IMR-90 (cell line): ENCODE data around the gene PSENEN. TPM values are rescaled to one million over a fixed set of nuclear protein-coding genes. Genes with fewer than 3 reads are reported as not detected.

Source experiments
- ATAC-seq: fragments of 200-7000 bp; cut with Tn5 transposase; 2 replicates; pipeline ENCODE4 v1.9.1; 2020; ENCODE audit warnings: low read depth, mild to moderate bottlenecking, moderate library complexity
- BruUV-seq: library from RNA; stranded (reverse); fragments of 400-500 nt; replicated peaks from 2 replicates; lab custom pipeline; 2021; lab: Mats Ljungman, UMichigan
- CTCF ChIA-PET: fragments of 300-600 bp; formaldehyde crosslinking; extraction: SDS; loops from one replicate; lab custom pipeline; 2021; ENCODE audit warnings: antibody characterized with exemption; lab: Yijun Ruan, JAX
- POLR2A ChIA-PET: fragments of 300-600 bp; sonication (Branson Sonifier 250); formaldehyde crosslinking; loops from one replicate; lab custom pipeline; 2022; ENCODE audit warnings: antibody characterized with exemption; ENCODE audit not compliant: unreplicated experiment; lab: Charles Lee
- DNase-seq: peaks from one replicate; pipeline ENCODE4 v3.0.0; 2013
- H2AFZ ChIP-seq: replicated peaks from 2 replicates; pipeline ENCODE3; 2013; ENCODE audit warnings: low read length, mild to moderate bottlenecking; ENCODE audit not compliant: poor library complexity
- H2AK5ac ChIP-seq: 2 replicates; pipeline ENCODE4 v1.6.1; 2013; ENCODE audit warnings: low read depth, low read length, inconsistent platforms
- H2AK9ac ChIP-seq: replicated peaks from 2 replicates; pipeline ENCODE3; 2013; ENCODE audit warnings: mild to moderate bottlenecking, low read depth, low read length, moderate library complexity; ENCODE audit not compliant: poor library complexity
- H2BK120ac ChIP-seq: 2 replicates; pipeline ENCODE4 v1.6.1; 2013; ENCODE audit warnings: low read depth, low read length, inconsistent platforms
- H2BK15ac ChIP-seq: 3 replicates; pipeline ENCODE4 v1.6.1; 2013; ENCODE audit warnings: low read depth, low read length, inconsistent platforms
- H2BK20ac ChIP-seq: 2 replicates; pipeline ENCODE4 v1.6.1; 2013; ENCODE audit warnings: low read depth, mild to moderate bottlenecking, inconsistent platforms, low read length, moderate library complexity
- H2BK5ac ChIP-seq: 2 replicates; pipeline ENCODE4 v1.6.1; 2013; ENCODE audit warnings: mild to moderate bottlenecking, low read depth, low read length, inconsistent platforms; ENCODE audit not compliant: poor library complexity, severe bottlenecking
- H3K14ac ChIP-seq: replicated peaks from 2 replicates; pipeline ENCODE4 v1.6.1; 2013; ENCODE audit warnings: low read depth, low read length, inconsistent platforms
- H3K18ac ChIP-seq: 2 replicates; pipeline ENCODE4 v1.6.1; 2013; ENCODE audit warnings: low read depth, low read length, control low read depth
- H3K23ac ChIP-seq: 2 replicates; pipeline ENCODE4 v1.6.1; 2013; ENCODE audit warnings: low read depth, low read length, inconsistent platforms
- H3K27ac ChIP-seq: 2 replicates; pipeline ENCODE4 v1.5.1; 2013; ENCODE audit warnings: mild to moderate bottlenecking, control low read depth, low read length; ENCODE audit not compliant: insufficient read depth
- H3K27me3 ChIP-seq: 2 replicates; pipeline ENCODE4 v1.6.1; 2013; ENCODE audit warnings: low read length; ENCODE audit not compliant: control insufficient read depth, insufficient read depth
- H3K36me3 ChIP-seq: 2 replicates; pipeline ENCODE4 v1.6.1; 2013; ENCODE audit warnings: low read length, mixed read lengths; ENCODE audit not compliant: control insufficient read depth, insufficient read depth
- H3K4ac ChIP-seq: 2 replicates; pipeline ENCODE4 v1.6.1; 2013; ENCODE audit warnings: low read depth, low read length, inconsistent platforms
- H3K4me1 ChIP-seq: 2 replicates; pipeline ENCODE4 v1.6.1; 2013; ENCODE audit warnings: low read length, mixed read lengths; ENCODE audit not compliant: control insufficient read depth, insufficient read depth
- H3K4me2 ChIP-seq: 2 replicates; pipeline ENCODE4 v1.6.1; 2013; ENCODE audit warnings: low read depth, mild to moderate bottlenecking, control low read depth, low read length, moderate library complexity
- H3K4me3 ChIP-seq: 2 replicates; pipeline ENCODE4 v1.5.1; 2013; ENCODE audit warnings: low read depth, mild to moderate bottlenecking, control low read depth, low read length, moderate library complexity; ENCODE audit not compliant: insufficient read depth
- H3K56ac ChIP-seq: 2 replicates; pipeline ENCODE4 v1.6.1; 2013; ENCODE audit warnings: low read length, inconsistent platforms; ENCODE audit not compliant: insufficient read depth; ENCODE audit errors: extremely low read depth
- H3K79me1 ChIP-seq, 2 experiments: 2 replicates each; pipeline ENCODE4 v1.6.1; 2013; ENCODE audit warnings: low read length in 2 of 2, inconsistent platforms in 1 of 2, low read depth in 1 of 2
- H3K9ac ChIP-seq: 2 replicates; pipeline ENCODE4 v1.6.1; 2013; ENCODE audit warnings: low read depth, low read length, control low read depth
- H3K9me1 ChIP-seq: 2 replicates; pipeline ENCODE4 v1.6.1; 2013; ENCODE audit warnings: low read length, inconsistent platforms; ENCODE audit not compliant: insufficient read depth
- H3K9me3 ChIP-seq: 2 replicates; pipeline ENCODE4 v1.6.1; 2013; ENCODE audit warnings: low read length; ENCODE audit not compliant: control insufficient read depth, insufficient read depth
- H4K20me1 ChIP-seq: 2 replicates; pipeline ENCODE4 v1.6.1; 2013; ENCODE audit warnings: low read length, inconsistent platforms; ENCODE audit not compliant: insufficient read depth
- H4K5ac ChIP-seq: 2 replicates; pipeline ENCODE4 v1.6.1; 2013; ENCODE audit warnings: mild to moderate bottlenecking, low read depth, low read length, control low read depth
- H4K8ac ChIP-seq, 2 experiments: 2 replicates each; pipeline ENCODE4 v1.6.1; 2013; ENCODE audit warnings: low read depth in 2 of 2, low read length in 2 of 2, control low read depth in 1 of 2, inconsistent platforms in 1 of 2
- H4K91ac ChIP-seq: 2 replicates; pipeline ENCODE4 v1.6.1; 2013; ENCODE audit warnings: low read depth, low read length, inconsistent platforms; ENCODE audit not compliant: insufficient read depth
- BHLHE40 ChIP-seq: fragments of 150-350 bp; IDR thresholded peaks from 2 replicates; pipeline ENCODE4 v1.6.1; 2016; ENCODE audit warnings: mild to moderate bottlenecking, low read depth, low read length
- FOS ChIP-seq: fragments of 150-350 bp; IDR thresholded peaks from 2 replicates; pipeline ENCODE4 v1.6.1; 2016; ENCODE audit warnings: low read depth, low read length
- RAD21 ChIP-seq: IDR thresholded peaks from 2 replicates; pipeline ENCODE4 v1.6.1; 2012; ENCODE audit warnings: low read length, improper control_type of control experiment
- WGBS, 2 experiments: methylation state at CpG; one replicate each; pipeline versions ENCODE4 v1.1.5 to v1.1.7; 2013; ENCODE audit warnings: missing lambda C conversion rate in 2 of 2; ENCODE audit not compliant: insufficient read length in 1 of 2; ENCODE audit errors: extremely low coverage in 2 of 2; 5-methylcytosine and 5-hydroxymethylcytosine counted together
- dilution Hi-C: fragments of 300-500 bp; cut with HindIII; formaldehyde crosslinking; loops from one replicate; pipeline ENCODE4 v1.14.3; 2018; ENCODE audit warnings: low sequenced_read_pairs; ENCODE audit not compliant: unreplicated experiment
- in situ Hi-C: fragments of 300-500 bp; cut with MboI; formaldehyde crosslinking; loops from 3 replicates; pipeline ENCODE4 v1.14.3; 2019; ENCODE audit warnings: low sequenced_read_pairs, inconsistent platforms, mixed read lengths
- intact Hi-C: fragments of 100-400 bp; cut with micrococcal nuclease; formaldehyde crosslinking; loops from 2 replicates; pipeline ENCODE4 v1.10.0; 2022
- polyA plus RNA-seq, 3 experiments: library from polyadenylated mRNA; depleted of rRNA; stranded (reverse); fragments of >200 nt; gene quantifications; 2 replicates each; pipeline ENCODE4 v1.2.3, GENCODE V29; 2012; ENCODE audit warnings: low replicate concordance in 1 of 3
- total RNA-seq: library from RNA; depleted of rRNA; stranded (reverse); fragments of >200 nt; gene quantifications from 2 replicates; pipeline ENCODE4 v1.2.3, GENCODE V29; 2012
- TF ChIP-seq, protein P1 (sequence below): fragments of 150-350 bp; IDR thresholded peaks from 2 replicates; pipeline ENCODE4 v1.6.1; 2016; ENCODE audit warnings: low read depth, mild to moderate bottlenecking, low read length, moderate library complexity, borderline replicate concordance
- TF ChIP-seq, protein P2 (sequence below): conservative IDR thresholded peaks from 2 replicates; pipeline ENCODE4 v1.5.1; 2012; ENCODE audit warnings: mild to moderate bottlenecking, low read depth, low read length, improper control_type of control experiment

PSENEN gene
- total and polyA plus RNA-seq, 2 of the 4 experiments (the other 2 are of a cell fraction), result 9.0 to 47.0 TPM

DNA sequence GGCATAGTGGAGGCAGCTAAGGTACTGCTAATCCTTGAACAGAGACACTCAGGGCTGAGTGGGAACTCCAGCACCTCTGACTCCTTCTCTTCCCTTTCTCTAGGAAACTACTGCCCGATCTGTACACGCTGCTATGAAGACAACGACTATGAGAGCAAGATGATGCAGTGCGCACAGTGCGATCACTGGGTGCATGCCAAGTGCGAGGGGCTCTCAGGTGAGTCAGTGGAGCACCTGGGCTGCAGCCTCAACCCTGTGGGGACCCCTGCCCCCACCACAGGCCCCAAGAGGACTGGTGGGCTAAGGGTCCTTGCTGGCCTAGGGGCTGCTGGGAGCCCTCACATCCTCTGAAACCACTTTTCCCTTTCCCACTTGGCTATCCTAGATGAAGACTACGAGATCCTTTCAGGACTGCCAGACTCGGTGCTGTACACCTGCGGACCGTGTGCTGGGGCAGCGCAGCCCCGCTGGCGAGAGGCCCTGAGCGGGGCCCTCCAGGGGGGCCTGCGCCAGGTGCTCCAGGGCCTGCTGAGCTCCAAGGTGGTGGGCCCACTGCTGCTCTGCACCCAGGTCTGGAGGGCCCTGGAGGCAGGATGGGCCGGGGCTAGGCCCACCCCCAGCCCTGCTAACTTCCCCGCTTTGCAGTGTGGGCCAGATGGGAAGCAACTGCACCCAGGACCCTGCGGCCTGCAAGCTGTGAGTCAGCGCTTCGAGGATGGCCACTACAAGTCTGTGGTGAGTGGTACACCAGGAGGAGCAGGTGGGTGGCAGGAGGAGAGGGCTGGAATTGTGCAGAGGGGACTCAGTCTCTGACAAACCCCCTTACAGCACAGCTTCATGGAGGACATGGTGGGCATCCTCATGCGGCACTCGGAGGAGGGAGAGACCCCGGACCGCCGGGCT lies 18.1 kb upstream of the PSENEN start (continued):
- TF ChIP-seq FOS, result no peak

DNA sequence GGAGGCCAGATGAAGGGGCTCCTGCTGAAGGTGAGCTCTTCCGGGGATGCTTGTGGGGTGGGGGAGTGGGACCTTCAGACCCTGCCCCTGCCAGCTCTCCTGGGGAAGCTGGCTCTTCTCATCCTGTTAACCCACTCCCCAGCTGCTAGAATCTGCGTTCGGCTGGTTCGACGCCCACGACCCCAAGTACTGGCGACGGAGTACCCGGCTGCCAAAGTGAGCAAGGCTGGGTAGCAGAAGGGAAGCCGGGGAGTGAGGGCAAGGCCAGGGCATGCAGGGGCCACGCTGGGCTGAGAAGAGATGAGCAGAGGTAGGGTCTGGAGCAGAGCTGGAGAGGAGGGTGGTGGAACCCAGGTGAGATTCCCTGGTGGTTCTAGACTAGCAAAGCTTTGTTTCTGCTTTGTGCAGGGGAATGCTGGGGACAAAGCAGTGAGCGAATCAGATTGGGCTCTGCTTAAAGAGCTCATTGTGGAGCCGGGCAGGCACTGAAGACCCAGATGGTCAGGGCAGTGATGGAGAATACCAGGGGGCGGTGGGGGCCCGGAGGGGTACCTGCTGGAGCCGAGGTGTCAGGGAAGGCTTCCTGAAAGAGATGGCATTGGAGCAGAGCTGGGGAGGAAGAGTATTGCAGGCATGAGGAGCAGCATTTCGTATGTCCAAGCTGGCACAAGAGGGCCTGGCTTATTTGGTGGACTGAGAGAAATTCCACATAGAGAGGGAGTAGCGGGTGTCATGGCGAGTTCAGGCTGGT lies 17.3 kb upstream of the PSENEN start:
- H3K23ac ChIP-seq, result no peak overlapping the region
- dilution Hi-C loops (no loop called here), in situ Hi-C loops (no loop called here), intact Hi-C loops (no loop called here)
- no peak overlapping the region for H2BK5ac ChIP-seq
- H3K9ac ChIP-seq, result no peak overlapping the region
- peaks cover 17% of the 10 kb centered on the region for H4K20me1 ChIP-seq
- H3K27me3 ChIP-seq, result no peaks in the 10 kb centered on the region
- no peak overlapping the region for H4K5ac ChIP-seq
- no peaks in the 10 kb centered on the region for H3K4me1 ChIP-seq
- no peak overlapping the region for H2BK120ac ChIP-seq
- H3K79me1 ChIP-seq, result peaks cover 10% of the 10 kb centered on the region in 2 experiments
- H2BK20ac ChIP-seq, result no peak overlapping the region
- H3K27ac ChIP-seq, result no peak overlapping the region
- no peak overlapping the region for H3K56ac ChIP-seq
- H2AFZ ChIP-seq, result no peak overlapping the region
- WGBS, 2 experiments, result 95% methylated on average over 15 of the region's 19 CpGs; no CpG with 5 or more reads in 1 of the 2 experiments
- no peak overlapping the region for H3K4me3 ChIP-seq
- H3K9me1 ChIP-seq, result no peaks in the 10 kb centered on the region
- no peak overlapping the region for H4K91ac ChIP-seq
- no peak overlapping the region for H3K14ac ChIP-seq
- CTCF ChIA-PET, result no interaction called here
- no peak for DNase-seq
- H3K4me2 ChIP-seq, result no peak overlapping the region
- no peak overlapping the region for H2AK9ac ChIP-seq
- TF ChIP-seq, protein P1, sequence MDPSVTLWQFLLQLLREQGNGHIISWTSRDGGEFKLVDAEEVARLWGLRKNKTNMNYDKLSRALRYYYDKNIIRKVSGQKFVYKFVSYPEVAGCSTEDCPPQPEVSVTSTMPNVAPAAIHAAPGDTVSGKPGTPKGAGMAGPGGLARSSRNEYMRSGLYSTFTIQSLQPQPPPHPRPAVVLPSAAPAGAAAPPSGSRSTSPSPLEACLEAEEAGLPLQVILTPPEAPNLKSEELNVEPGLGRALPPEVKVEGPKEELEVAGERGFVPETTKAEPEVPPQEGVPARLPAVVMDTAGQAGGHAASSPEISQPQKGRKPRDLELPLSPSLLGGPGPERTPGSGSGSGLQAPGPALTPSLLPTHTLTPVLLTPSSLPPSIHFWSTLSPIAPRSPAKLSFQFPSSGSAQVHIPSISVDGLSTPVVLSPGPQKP, result no peak
- TF ChIP-seq RAD21 (no peak), BHLHE40 (no peak)
- TF ChIP-seq, protein P2, sequence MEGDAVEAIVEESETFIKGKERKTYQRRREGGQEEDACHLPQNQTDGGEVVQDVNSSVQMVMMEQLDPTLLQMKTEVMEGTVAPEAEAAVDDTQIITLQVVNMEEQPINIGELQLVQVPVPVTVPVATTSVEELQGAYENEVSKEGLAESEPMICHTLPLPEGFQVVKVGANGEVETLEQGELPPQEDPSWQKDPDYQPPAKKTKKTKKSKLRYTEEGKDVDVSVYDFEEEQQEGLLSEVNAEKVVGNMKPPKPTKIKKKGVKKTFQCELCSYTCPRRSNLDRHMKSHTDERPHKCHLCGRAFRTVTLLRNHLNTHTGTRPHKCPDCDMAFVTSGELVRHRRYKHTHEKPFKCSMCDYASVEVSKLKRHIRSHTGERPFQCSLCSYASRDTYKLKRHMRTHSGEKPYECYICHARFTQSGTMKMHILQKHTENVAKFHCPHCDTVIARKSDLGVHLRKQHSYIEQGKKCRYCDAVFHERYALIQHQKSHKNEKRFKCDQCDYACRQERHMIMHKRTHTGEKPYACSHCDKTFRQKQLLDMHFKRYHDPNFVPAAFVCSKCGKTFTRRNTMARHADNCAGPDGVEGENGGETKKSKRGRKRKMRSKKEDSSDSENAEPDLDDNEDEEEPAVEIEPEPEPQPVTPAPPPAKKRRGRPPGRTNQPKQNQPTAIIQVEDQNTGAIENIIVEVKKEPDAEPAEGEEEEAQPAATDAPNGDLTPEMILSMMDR, result no peak
- no peaks in the 10 kb centered on the region for H3K9me3 ChIP-seq
- H3K18ac ChIP-seq, result no peak overlapping the region
- no peak overlapping the region for H4K8ac ChIP-seq
- H2BK15ac ChIP-seq, result no peak overlapping the region
- ATAC-seq, result no peak
- H3K4ac ChIP-seq, result no peak overlapping the region
- POLR2A ChIA-PET, result no interaction called here
- no peak overlapping the region for H2AK5ac ChIP-seq
- BruUV-seq, result no TSS peak
- H3K36me3 ChIP-seq, result peaks cover 94% of the 10 kb centered on the region
